Right ventricle myocardium inferior (tissue), 1 donor: ENCODE measurements around the gene PRKCB. TPM values are rescaled to one million over a fixed set of nuclear protein-coding genes. Genes with fewer than 3 reads are reported as not detected.

Source experiments
- ATAC-seq: fragments of 200-7000 bp; cut with Tn5 transposase; one replicate; pipeline ENCODE4 v1.9.1; 2020; ENCODE audit warnings: mild to moderate bottlenecking, moderate library complexity
- DNase-seq: peaks from one replicate; pipeline ENCODE4 v3.0.0; 2021; ENCODE audit errors: missing footprints
- intact Hi-C: fragments of 100-400 bp; cut with DNase I; formaldehyde crosslinking; loops from one replicate; pipeline ENCODE4 v1.11.0; 2022
- total RNA-seq: library from RNA; stranded (reverse); fragmentation: NEBNext Ultra II Directional; extraction: Animal tissue kit (Norgen Biotek cat#: 25700); gene quantifications from one replicate; pipeline ENCODE4 v1.2.1, GENCODE V29; 2021
- donor health status: DM: no; HTN: yes; CAD: no; lungs with severe emphysema.

The PRKCB gene
- total RNA-seq, 1 donor from 2014 or later, result 2.2 TPM

- ATAC-seq, result no peak
- intact Hi-C loops, result no loop called here
- DNase-seq, result no peak
Observed at GRCh38 chr16:23833504-23833903, 2.3 kb upstream of the PRKCB start.

GRCh38 chr16:23833960-23834685 lies 1.7 kb upstream of the PRKCB start:
- DNase-seq (no peak), ATAC-seq (no peak)
- intact Hi-C loops, result no loop called here

GRCh38 chr16:23836078-23836403 lies 258 bp downstream of the PRKCB start:
- no peak for ATAC-seq
- intact Hi-C loops, result no loop called here
- no peak for DNase-seq

DNA sequence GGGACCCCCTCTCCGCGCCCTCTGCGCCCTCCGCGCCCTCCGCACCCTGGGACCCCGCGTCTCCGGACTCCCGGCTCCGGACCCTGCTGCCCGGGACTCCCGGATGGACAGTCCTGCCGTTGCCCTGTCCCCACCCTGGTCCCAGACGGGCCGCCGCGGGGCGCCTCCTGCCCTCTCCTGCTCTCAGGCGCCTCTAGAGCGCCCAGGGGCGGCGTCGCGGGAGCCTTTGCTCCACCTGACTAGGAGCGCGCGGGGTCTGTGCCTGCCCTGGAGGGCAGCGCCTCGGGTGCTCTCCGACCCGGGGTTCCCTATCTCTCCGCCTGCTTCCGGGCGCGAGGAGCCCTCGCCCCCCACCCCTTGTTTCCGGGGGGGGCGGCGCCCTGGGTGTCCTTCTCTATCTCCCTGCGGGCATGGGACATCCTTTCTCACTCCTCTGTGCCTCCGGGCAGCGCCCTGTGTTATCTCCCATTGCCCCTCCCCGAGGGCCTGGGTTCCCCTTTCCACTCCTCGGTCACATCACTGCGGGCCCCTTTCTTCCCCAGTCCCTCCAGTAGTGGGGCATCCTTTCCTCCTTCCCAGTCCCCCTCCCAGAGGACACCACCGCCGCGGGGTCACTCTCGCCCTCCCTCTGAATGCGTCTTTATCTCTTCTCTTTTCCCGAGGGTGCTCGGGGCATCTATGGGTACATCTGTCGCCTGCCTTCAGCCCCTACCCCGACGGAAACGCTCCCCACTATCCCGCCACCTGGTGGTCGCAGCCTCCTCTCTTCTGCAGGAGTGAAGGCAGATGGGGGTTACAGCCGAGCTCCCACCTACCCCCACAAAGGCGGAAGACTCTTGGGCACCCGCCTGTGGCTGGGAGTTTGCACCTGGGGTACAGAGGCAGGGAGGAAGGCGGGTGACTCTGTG lies 875 bp downstream of the PRKCB start:
- ATAC-seq, result peak; percentile 32
- peak; percentile 84 for DNase-seq
- intact Hi-C loops, result no loop called here

- intact Hi-C loops, result no loop called here
- ATAC-seq, result no peak
- no peak for DNase-seq
Observed at GRCh38 chr16:23837553-23838308, 1.9 kb downstream of the PRKCB start.

GRCh38 chr16:23838485-23839142 lies 2.8 kb downstream of the PRKCB start:
- no peak for DNase-seq
- no peak for ATAC-seq
- intact Hi-C loops, result no loop called here

DNA sequence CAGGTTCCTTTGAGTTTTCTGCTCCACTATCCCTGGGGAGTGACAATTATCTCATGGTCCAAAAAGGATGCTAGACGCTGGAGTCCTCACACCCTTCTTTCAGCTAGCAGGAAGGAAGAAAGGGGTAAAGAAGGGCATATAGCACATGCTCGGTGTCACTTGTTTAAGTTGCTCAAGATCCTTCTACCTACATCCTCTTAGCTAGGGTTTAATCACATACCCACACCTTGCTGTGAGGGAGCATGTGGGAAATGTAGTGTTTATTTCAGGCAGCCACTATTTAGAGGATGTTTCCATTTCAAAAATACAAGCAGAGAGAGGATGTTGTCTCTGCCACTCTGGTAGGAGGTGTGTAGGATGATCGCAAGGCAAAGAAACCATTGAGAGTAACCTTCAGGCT lies 4.5 kb downstream of the PRKCB start:
- DNase-seq, result no peak
- no peak for ATAC-seq
- intact Hi-C loops, result no loop called here

GRCh38 chr16:23842137-23842600 lies 6.4 kb downstream of the PRKCB start:
- intact Hi-C loops, result no loop called here
- ATAC-seq, result no peak

GRCh38 chr16:23843143-23843542 lies 7.4 kb downstream of the PRKCB start:
- no peak for ATAC-seq
- no peak for DNase-seq
- intact Hi-C loops, result no loop called here

More at GRCh38 chr16:23842137-23842600, 6.4 kb downstream of the PRKCB start:
- DNase-seq, result no peak

GRCh38 chr16:23847251-23847650 lies 11.5 kb downstream of the PRKCB start:
- no peak for ATAC-seq
- intact Hi-C loops, result no loop called here
- no peak for DNase-seq

DNA sequence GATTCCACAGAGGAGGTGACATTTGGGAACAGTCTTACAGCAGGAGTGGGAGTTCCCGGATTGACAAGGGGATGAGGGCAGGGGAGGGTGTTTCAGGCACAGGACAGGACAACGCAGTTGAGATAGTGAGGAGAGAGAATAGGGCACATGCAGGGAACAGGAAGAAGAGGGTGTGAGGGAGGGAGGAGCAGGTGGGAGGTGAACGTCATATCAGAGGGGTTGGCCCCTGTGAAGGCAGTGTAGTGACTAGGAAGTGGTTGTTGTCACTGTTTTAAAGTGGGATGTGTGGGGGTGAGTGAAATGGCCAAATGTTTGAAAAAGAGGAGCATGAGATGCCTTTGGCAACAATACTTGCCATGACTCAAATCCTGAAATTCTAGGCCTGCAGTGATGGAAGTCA lies 12.2 kb downstream of the PRKCB start:
- DNase-seq (peak; percentile 20), ATAC-seq (no peak)
- intact Hi-C loops, result no loop called here

DNA sequence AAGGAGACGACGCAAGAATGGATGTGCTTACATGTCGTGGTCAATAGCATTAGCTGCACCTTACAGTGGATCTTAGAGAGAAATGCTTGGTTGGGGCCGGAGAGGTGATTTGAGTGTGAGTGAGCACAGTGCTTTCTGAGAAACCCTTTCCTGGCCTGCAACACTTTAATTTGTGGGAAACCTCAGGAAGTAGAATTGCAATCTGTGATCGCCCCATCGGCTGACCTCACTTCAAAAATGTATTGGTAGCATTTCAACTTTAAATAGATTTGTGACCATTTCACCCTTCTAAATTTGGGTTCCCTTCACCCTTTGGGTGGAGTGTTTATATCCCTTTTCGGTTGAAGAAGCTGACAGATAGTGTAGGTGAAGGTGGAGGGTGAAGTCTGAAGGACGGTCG lies 13.2 kb downstream of the PRKCB start:
- intact Hi-C loops, result no loop called here
- ATAC-seq (no peak), DNase-seq (no peak)

DNA sequence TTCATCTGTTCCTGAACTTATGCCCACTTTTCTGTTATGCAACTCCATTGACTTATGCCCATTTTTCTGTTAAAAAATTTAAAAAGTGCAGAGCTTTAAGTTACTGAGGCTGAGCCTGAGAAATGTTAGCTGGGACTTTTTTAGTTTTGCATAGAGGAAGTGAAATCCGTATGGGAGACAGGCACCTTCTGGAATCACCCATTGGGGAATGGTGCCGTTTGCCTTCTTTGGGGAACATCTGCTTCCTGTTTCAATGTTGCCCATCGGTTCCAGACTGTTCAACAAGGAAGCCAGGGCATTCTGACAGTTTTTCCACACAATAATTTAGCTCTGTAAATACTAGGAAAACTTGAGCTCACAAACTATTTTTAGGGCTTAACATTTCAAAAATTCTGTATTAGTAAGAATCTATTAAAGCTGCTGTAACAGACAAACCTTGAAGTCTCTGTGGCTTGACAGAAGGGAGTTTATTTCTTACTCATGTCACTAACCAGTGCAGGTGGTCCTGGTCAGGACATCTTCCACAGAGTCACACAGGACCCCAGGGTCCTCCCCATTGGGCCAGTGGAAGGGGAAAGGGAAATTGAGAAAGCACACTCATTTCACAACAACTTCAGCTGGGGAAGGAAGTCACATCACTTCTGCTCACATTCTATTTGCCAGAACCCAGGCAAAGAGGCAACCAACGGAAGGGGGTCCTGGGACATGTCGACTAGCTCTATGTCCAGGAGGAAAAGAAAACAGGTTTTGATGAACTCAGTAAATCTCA lies 17.2 kb downstream of the PRKCB start:
- intact Hi-C loops, result no loop called here
- DNase-seq, result no peak
- peak; percentile 39 for ATAC-seq

DNA sequence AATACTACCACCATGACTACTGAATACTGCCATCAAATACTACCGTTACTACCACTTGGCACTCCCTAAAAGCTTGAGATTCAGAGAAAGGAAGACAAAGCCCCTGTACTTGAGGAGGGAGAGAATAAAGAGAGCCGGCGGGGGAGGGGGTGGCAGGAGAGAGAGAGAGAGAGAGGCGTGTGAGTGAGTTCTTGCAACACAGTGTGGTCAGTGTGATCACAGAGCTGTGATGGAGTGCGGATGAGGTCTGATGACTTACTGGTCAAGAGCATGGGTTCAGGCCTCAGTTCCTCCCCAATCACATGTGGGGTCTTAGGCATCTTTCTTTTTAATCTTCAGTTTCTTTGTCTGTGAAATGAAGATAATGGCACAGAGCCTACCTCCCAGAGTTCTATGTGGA lies 19.2 kb downstream of the PRKCB start:
- ATAC-seq, result no peak
- peak; percentile 65 for DNase-seq
- intact Hi-C loops, result no loop called here

DNA sequence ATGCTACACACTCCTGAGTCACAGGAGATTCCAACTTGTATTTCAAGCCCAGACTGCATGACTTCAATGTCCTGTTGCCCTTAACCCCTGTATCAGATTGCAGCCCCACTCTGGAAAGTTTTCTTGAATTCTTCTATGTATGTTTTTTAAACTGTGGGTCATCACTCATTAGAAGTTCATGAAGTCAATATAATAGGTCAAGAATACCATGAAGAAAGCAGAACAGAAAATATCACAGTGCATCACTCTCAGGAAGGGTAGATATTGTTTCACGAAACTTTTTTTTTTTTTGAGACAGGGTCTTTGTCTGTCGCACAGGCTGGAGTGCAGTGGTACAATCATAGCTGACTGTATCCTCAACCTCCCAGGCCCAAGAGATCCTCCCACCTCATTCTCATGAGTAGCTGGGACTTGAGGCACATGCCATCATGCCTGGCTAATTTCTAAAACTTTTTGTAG lies 20.5 kb downstream of the PRKCB start:
- intact Hi-C loops, result no loop called here
- ATAC-seq (no peak), DNase-seq (no peak)

- ATAC-seq, result peak; percentile 37
- intact Hi-C loops, result no loop called here
Observed at GRCh38 chr16:23857256-23857880, 21.6 kb downstream of the PRKCB start.

DNA sequence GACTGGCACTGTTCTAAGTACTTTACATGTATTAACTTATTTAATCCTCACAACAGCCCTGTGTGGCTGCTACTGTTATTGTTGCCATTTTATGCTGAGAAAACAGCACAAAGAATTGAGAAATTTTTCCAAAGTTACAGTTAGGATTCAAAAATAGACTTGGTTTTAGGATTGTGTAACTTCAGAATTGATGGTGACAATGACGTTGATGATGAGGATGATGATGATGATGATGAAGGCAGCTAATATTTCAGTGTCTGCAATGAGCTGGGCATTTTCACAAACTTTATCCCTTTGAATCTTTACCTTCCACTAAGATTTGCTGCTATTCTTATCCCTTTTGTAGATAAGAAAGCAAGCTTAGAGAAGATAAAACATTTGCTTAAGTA lies 22.1 kb downstream of the PRKCB start:
- ATAC-seq (no peak), DNase-seq (no peak)
- intact Hi-C loops, result no loop called here

More at GRCh38 chr16:23857256-23857880, 21.6 kb downstream of the PRKCB start:
- DNase-seq, result no peak

GRCh38 chr16:23858542-23858941 lies 22.8 kb downstream of the PRKCB start:
- peak; percentile 39 for ATAC-seq

More at GRCh38 chr16:23858542-23858941, 22.8 kb downstream of the PRKCB start:
- DNase-seq, result no peak
- intact Hi-C loops, result no loop called here
